PC-9 (cell line): Measurements from ENCODE around the gene PLXNA1. TPM values are rescaled to one million over a fixed set of nuclear protein-coding genes. Genes with fewer than 3 reads are reported as not detected.

Experiments used
- BruUV-seq: library from RNA; stranded (reverse); fragments of 400-500 nt; replicated peaks from 2 replicates; lab custom pipeline; 2021; lab: Mats Ljungman, UMichigan
- CTCF ChIA-PET: fragments of 300-600 bp; sonication (Branson Sonifier 250); formaldehyde crosslinking; loops from one replicate; lab custom pipeline; 2022; ENCODE audit warnings: antibody characterized with exemption; lab: Charles Lee
- POLR2A ChIA-PET: fragments of 300-600 bp; sonication (Branson Sonifier 250); formaldehyde crosslinking; loops from one replicate; lab custom pipeline; 2022; ENCODE audit warnings: antibody characterized with exemption; ENCODE audit not compliant: unreplicated experiment; lab: Charles Lee
- DNase-seq, 2 experiments: peaks; one replicate each; pipeline versions ENCODE4 v3.0.0 to v3.0.0-alpha.2; 2015 to 2022; ENCODE audit warnings: mixed read lengths in 1 of 2
- H2AFZ ChIP-seq: fragments of 200-600 bp; sonication (generic); 2 replicates; pipeline ENCODE4 v1.8.1; 2017; ENCODE audit warnings: antibody characterized with exemption
- H3F3A ChIP-seq: fragments of 200-600 bp; sonication (generic); 2 replicates; pipeline ENCODE4 v1.8.1; 2017; ENCODE audit warnings: antibody characterized with exemption, mild to moderate bottlenecking, low read depth; ENCODE audit not compliant: insufficient read depth
- H3K27ac ChIP-seq: fragments of 200-600 bp; sonication (generic); 2 replicates; pipeline ENCODE4 v1.6.1; 2016; ENCODE audit warnings: mixed run types
- H3K27me3 ChIP-seq: fragments of 200-600 bp; sonication (generic); 2 replicates; pipeline ENCODE4 v1.6.1; 2016; ENCODE audit warnings: low read depth, mixed run types; ENCODE audit not compliant: insufficient read depth
- H3K36me3 ChIP-seq: fragments of 200-600 bp; sonication (generic); 2 replicates; pipeline ENCODE4 v1.6.1; 2016; ENCODE audit warnings: low read depth, mixed run types
- H3K4me1 ChIP-seq: fragments of 200-600 bp; sonication (generic); replicated peaks from 2 replicates; pipeline ENCODE4 v1.6.1; 2016; ENCODE audit warnings: mixed run types; ENCODE audit not compliant: insufficient read depth
- H3K4me2 ChIP-seq: fragments of 200-600 bp; sonication (generic); 2 replicates; pipeline ENCODE4 v1.6.1; 2017; ENCODE audit warnings: mixed run types
- H3K4me3 ChIP-seq: fragments of 200-600 bp; sonication (generic); 2 replicates; pipeline ENCODE4 v1.6.1; 2016; ENCODE audit warnings: mixed run types
- H3K79me2 ChIP-seq: fragments of 200-600 bp; sonication (generic); 2 replicates; pipeline ENCODE4 v1.6.1; 2017; ENCODE audit warnings: low read depth, mixed run types
- H3K9me2 ChIP-seq: fragments of 200-600 bp; sonication (generic); 2 replicates; pipeline ENCODE4 v1.8.1; 2017; ENCODE audit warnings: mild to moderate bottlenecking; ENCODE audit not compliant: insufficient read depth
- H3K9me3 ChIP-seq: fragments of 200-600 bp; sonication (generic); 2 replicates; pipeline ENCODE4 v1.8.1; 2016; ENCODE audit warnings: low read depth; ENCODE audit not compliant: insufficient read depth
- H4K20me1 ChIP-seq: fragments of 200-600 bp; sonication (generic); 2 replicates; pipeline ENCODE4 v1.8.1; 2017; ENCODE audit not compliant: insufficient read depth
- EZH2 ChIP-seq: fragments of 200-600 bp; sonication (generic); IDR thresholded peaks from 2 replicates; pipeline ENCODE4 v1.8.0; 2017; ENCODE audit warnings: antibody characterized with exemption, low read depth
- intact Hi-C: fragments of 100-400 bp; cut with micrococcal nuclease; formaldehyde crosslinking; loops from one replicate; pipeline ENCODE4 v1.10.0; 2022; ENCODE audit not compliant: unreplicated experiment
- total RNA-seq: library from RNA; stranded (reverse); gene quantifications from 2 replicates; pipeline ENCODE4 v1.2.3, GENCODE V29; 2021
- TF ChIP-seq, protein P1 (sequence below): fragments of 200-600 bp; sonication (generic); conservative IDR thresholded peaks from 2 replicates; pipeline ENCODE4 v1.6.1; 2017; ENCODE audit warnings: mixed run types, antibody characterized with exemption, mild to moderate bottlenecking, moderate library complexity

PLXNA1 gene
- total RNA-seq, 1 experiment from 2014 or later, result 88.2 TPM

DNA sequence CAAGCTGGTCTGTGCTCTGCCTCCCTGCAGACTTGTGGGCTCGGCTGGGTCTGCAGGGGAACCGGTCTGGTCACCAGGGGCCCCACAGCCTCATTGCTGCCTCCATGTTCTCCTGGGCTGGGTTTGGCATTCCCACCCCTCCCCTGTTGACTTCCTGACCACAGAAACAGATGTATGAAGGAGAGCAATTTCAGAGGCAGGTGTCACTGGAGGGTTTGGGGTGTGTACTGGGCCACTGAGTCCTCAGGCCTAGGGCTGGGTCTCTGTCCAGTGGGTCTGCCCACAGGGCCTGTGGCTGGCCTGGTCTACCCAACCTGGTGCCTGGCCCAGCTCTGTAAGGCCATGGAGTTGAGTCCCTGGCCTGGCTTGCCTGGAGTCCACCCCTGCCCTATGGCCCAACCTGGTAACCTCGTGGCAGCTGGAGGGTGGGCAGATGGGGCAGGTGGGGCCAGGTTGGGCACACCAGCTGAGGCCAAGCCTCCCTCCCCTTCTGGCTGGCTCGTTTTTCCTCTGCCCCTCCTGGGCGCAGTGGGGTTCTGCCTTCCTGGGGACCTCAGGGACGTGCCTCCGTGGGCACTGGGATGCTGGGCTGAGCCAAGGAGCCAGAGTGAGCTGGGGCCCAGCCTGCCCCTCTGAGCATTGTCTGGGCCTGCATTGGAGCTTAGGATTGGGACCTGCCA is 20.8 kb downstream of the PLXNA1 start:
- Histone ChIP-seq H3K4me2 (no peak overlapping the region), H3F3A (no peaks in the 10 kb centered on the region), H3K4me1 (peaks cover 15% of the 10 kb centered on the region; the same call in 1 of the 2 replicates), H2AFZ (no peak overlapping the region), H4K20me1 (peaks cover 38% of the 10 kb centered on the region), H3K79me2 (no peaks in the 10 kb centered on the region), H3K27ac (no peak overlapping the region), H3K4me3 (no peak overlapping the region), H3K9me3 (no peaks in the 10 kb centered on the region), H3K27me3 (no peaks in the 10 kb centered on the region), H3K36me3 (no peaks in the 10 kb centered on the region), H3K9me2 (no peaks in the 10 kb centered on the region)
- intact Hi-C loops, result no loop called here
- TF ChIP-seq, protein P1, sequence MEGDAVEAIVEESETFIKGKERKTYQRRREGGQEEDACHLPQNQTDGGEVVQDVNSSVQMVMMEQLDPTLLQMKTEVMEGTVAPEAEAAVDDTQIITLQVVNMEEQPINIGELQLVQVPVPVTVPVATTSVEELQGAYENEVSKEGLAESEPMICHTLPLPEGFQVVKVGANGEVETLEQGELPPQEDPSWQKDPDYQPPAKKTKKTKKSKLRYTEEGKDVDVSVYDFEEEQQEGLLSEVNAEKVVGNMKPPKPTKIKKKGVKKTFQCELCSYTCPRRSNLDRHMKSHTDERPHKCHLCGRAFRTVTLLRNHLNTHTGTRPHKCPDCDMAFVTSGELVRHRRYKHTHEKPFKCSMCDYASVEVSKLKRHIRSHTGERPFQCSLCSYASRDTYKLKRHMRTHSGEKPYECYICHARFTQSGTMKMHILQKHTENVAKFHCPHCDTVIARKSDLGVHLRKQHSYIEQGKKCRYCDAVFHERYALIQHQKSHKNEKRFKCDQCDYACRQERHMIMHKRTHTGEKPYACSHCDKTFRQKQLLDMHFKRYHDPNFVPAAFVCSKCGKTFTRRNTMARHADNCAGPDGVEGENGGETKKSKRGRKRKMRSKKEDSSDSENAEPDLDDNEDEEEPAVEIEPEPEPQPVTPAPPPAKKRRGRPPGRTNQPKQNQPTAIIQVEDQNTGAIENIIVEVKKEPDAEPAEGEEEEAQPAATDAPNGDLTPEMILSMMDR, result no peak
- TF ChIP-seq EZH2, result no peak
- no TSS peak for BruUV-seq
- ChIA-PET POLR2A (interaction anchor here (0.6 kb wide), 1 partner anchor 72 kb away, joined by 3 read pairs; no protein-coding TSS in a partner anchor), CTCF (no interaction called here)
- DNase-seq, result peak in 1 of 2 experiments; percentile 40

GRCh38 chr3:127004641-127005397 is 21.9 kb downstream of the PLXNA1 start:
- no peaks in the 10 kb centered on the region for H3K9me3 ChIP-seq
- H3K27me3 ChIP-seq, result no peaks in the 10 kb centered on the region
- POLR2A ChIA-PET, result no interaction called here
- no peak for TF ChIP-seq EZH2
- TF ChIP-seq, protein P1, result no peak
- H3K4me2 ChIP-seq, result no peak overlapping the region
- intact Hi-C loops, result no loop called here
- H3K79me2 ChIP-seq, result no peaks in the 10 kb centered on the region
- H2AFZ ChIP-seq, result no peak overlapping the region
- H3K4me3 ChIP-seq, result no peak overlapping the region
- H3K9me2 ChIP-seq, result no peaks in the 10 kb centered on the region
- peaks cover 27% of the 10 kb centered on the region for H4K20me1 ChIP-seq
- CTCF ChIA-PET, result no interaction called here
- no peak for DNase-seq
- no peaks in the 10 kb centered on the region for H3F3A ChIP-seq
- 0 out of 2 replicates have a peak, but pooled peaks cover 7% of the 10 kb centered on the region for H3K4me1 ChIP-seq
- BruUV-seq, result no TSS peak
- no peak overlapping the region for H3K27ac ChIP-seq
- H3K36me3 ChIP-seq, result no peaks in the 10 kb centered on the region

GRCh38 chr3:127005864-127006500 is 23.1 kb downstream of the PLXNA1 start:
- Histone ChIP-seq H3F3A (no peaks in the 10 kb centered on the region), H4K20me1 (peaks cover 27% of the 10 kb centered on the region), H3K4me1 (peaks cover 8% of the 10 kb centered on the region), H3K4me3 (no peak overlapping the region), H3K9me2 (no peaks in the 10 kb centered on the region), H3K36me3 (no peaks in the 10 kb centered on the region), H3K27me3 (no peaks in the 10 kb centered on the region), H3K27ac (no peak overlapping the region), H3K9me3 (no peaks in the 10 kb centered on the region), H2AFZ (no peak overlapping the region), H3K79me2 (no peaks in the 10 kb centered on the region), H3K4me2 (no peak overlapping the region)
- no peak for TF ChIP-seq EZH2
- TF ChIP-seq, protein P1, result no peak
- POLR2A ChIA-PET, result no interaction called here
- CTCF ChIA-PET, result no interaction called here
- no peak for DNase-seq
- intact Hi-C loops, result no loop called here
- no TSS peak for BruUV-seq
